DND-41 (cell line): Measurements from ENCODE around the gene BUD13.

Source experiments
- ATAC-seq: fragments of 200-7000 bp; cut with Tn5 transposase; 3 replicates; pipeline ENCODE4 v1.9.1; 2021; ENCODE audit warnings: low read depth; ENCODE audit not compliant: insufficient read depth
- DNase-seq: peaks from one replicate; pipeline ENCODE4 v3.0.0-alpha.2; 2020
- H2AFZ ChIP-seq: 2 replicates; pipeline ENCODE4 v1.6.0; 2012; ENCODE audit warnings: low read depth, low read length
- H3K27ac ChIP-seq: 2 replicates; pipeline ENCODE4 v1.5.1; 2012; ENCODE audit warnings: low read length, inconsistent platforms
- H3K27me3 ChIP-seq: fragments of 200-600 bp; sonication (generic); 2 replicates; pipeline ENCODE4 v1.6.0; 2012; ENCODE audit warnings: low read length, mild to moderate bottlenecking, inconsistent platforms; ENCODE audit not compliant: insufficient read depth, poor library complexity
- H3K36me3 ChIP-seq: 2 replicates; pipeline ENCODE4 v1.5.1; 2012; ENCODE audit warnings: low read length, inconsistent platforms; ENCODE audit not compliant: insufficient read depth
- H3K4me1 ChIP-seq: 2 replicates; pipeline ENCODE4 v1.5.1; 2012; ENCODE audit warnings: mild to moderate bottlenecking, low read length; ENCODE audit not compliant: insufficient read depth
- H3K4me2 ChIP-seq: 2 replicates; pipeline ENCODE4 v1.6.0; 2012; ENCODE audit warnings: mild to moderate bottlenecking, moderate library complexity, low read length, inconsistent platforms; ENCODE audit not compliant: insufficient read depth
- H3K4me3 ChIP-seq, 2 experiments: fragments of 200-600 bp in 1 of 2; shearing (Covaris generic) in 1 of 2; 2 replicates each; pipeline ENCODE4 v1.5.1; 2012 to 2016; ENCODE audit warnings: inconsistent platforms in 2 of 2, low read length in 2 of 2, mild to moderate bottlenecking in 2 of 2, low read depth in 1 of 2, moderate library complexity in 1 of 2
- H3K79me2 ChIP-seq: 2 replicates; pipeline ENCODE4 v1.6.0; 2012; ENCODE audit warnings: low read length, inconsistent platforms; ENCODE audit not compliant: insufficient read depth
- H3K9ac ChIP-seq: 2 replicates; pipeline ENCODE4 v1.6.0; 2012; ENCODE audit warnings: low read depth, mild to moderate bottlenecking, inconsistent platforms, low read length, moderate library complexity
- H3K9me3 ChIP-seq: 2 replicates; pipeline ENCODE4 v1.5.1; 2012; ENCODE audit warnings: low read length, moderate library complexity, mild to moderate bottlenecking, inconsistent platforms; ENCODE audit not compliant: insufficient read depth, severe bottlenecking
- H4K20me1 ChIP-seq: 2 replicates; pipeline ENCODE4 v1.6.0; 2012; ENCODE audit warnings: low read length; ENCODE audit not compliant: insufficient read depth
- EZH2 ChIP-seq: IDR thresholded peaks from 3 replicates; pipeline ENCODE4 v1.6.1; 2012; ENCODE audit warnings: borderline replicate concordance, low read depth, mild to moderate bottlenecking, moderate library complexity, low read length, inconsistent platforms; ENCODE audit not compliant: severe bottlenecking
- TF ChIP-seq, protein P1 (sequence below): IDR thresholded peaks from 2 replicates; pipeline ENCODE4 v1.5.1; 2012; ENCODE audit warnings: borderline replicate concordance, low read length, moderate library complexity, mild to moderate bottlenecking; ENCODE audit not compliant: poor library complexity, severe bottlenecking; ENCODE audit errors: extremely low read depth

The BUD13 gene

GRCh38 chr11:116724813-116725212, 48.0 kb downstream of the BUD13 start:
- peaks cover 50% of the 10 kb centered on the region for H3K27me3 ChIP-seq
- no peak overlapping the region for H3K27ac ChIP-seq
- no peak overlapping the region for H2AFZ ChIP-seq
- H3K9me3 ChIP-seq: no peaks in the 10 kb centered on the region
- H4K20me1 ChIP-seq: no peaks in the 10 kb centered on the region
- ATAC-seq (no peak), DNase-seq (no peak)
- H3K36me3 ChIP-seq: no peaks in the 10 kb centered on the region
- TF ChIP-seq, protein P1, sequence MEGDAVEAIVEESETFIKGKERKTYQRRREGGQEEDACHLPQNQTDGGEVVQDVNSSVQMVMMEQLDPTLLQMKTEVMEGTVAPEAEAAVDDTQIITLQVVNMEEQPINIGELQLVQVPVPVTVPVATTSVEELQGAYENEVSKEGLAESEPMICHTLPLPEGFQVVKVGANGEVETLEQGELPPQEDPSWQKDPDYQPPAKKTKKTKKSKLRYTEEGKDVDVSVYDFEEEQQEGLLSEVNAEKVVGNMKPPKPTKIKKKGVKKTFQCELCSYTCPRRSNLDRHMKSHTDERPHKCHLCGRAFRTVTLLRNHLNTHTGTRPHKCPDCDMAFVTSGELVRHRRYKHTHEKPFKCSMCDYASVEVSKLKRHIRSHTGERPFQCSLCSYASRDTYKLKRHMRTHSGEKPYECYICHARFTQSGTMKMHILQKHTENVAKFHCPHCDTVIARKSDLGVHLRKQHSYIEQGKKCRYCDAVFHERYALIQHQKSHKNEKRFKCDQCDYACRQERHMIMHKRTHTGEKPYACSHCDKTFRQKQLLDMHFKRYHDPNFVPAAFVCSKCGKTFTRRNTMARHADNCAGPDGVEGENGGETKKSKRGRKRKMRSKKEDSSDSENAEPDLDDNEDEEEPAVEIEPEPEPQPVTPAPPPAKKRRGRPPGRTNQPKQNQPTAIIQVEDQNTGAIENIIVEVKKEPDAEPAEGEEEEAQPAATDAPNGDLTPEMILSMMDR: no peak
- no peak for TF ChIP-seq EZH2
- no peaks in the 10 kb centered on the region for H3K4me1 ChIP-seq
- no peak overlapping the region for H3K4me2 ChIP-seq
- H3K4me3 ChIP-seq: no peak overlapping the region
- no peak overlapping the region for H3K9ac ChIP-seq
- no peaks in the 10 kb centered on the region for H3K79me2 ChIP-seq

DNA sequence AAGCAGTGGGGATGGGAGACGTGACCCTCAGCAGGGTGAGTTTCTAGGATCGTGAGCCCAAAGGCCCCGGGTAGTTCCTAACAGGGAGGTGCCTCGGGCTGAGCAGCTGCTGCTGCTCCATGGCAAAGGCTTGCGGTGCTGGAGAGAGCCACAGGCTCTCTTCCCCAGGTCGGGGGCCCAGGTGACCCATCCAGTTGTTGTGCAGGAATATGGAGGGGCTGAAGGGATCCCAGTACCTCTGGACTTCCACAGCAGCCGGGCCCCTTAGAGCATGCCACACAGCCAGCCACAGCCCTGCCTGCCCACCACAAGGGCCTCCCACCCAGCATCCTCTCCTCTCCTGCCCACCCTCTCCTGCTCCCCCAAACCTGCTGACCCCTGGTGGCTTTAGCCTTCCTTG, 49.3 kb downstream of the BUD13 start:
- Histone ChIP-seq H3K4me1 (no peaks in the 10 kb centered on the region), H3K79me2 (no peaks in the 10 kb centered on the region), H3K4me3 (no peak overlapping the region), H3K9me3 (no peaks in the 10 kb centered on the region), H3K9ac (no peak overlapping the region), H3K36me3 (no peaks in the 10 kb centered on the region), H4K20me1 (no peaks in the 10 kb centered on the region), H3K27me3 (peaks cover 54% of the 10 kb centered on the region), H3K4me2 (no peak overlapping the region), H2AFZ (no peak overlapping the region), H3K27ac (no peak overlapping the region)
- DNase-seq (no peak), ATAC-seq (no peak)
- no peak for TF ChIP-seq EZH2
- TF ChIP-seq, protein P1: no peak

DNA sequence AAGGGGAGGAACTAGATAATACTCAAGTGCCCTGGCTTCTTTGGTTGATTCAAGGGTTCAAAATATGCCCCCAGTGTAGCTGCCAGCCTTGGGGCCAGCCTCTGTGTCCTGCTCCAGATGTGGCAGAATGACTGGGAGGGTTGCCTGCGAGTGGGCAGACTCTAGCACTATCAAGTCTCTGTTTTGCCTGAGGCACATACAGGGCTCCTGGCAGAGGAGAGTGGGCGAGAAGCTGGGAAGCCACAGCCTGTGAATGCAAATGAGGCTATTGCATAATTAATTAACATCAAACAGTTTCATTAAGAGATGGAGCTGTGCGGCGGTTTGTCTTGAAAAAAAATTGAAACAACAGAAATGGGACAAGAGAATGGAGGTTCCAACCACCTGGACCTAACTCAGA, 50.8 kb downstream of the BUD13 start:
- no peaks in the 10 kb centered on the region for H3K36me3 ChIP-seq
- no peak for DNase-seq

More for the DNA sequence above, 50.8 kb downstream of the BUD13 start:
- Histone ChIP-seq H3K27me3 (peaks cover 45% of the 10 kb centered on the region), H3K27ac (no peak overlapping the region), H4K20me1 (no peaks in the 10 kb centered on the region), H3K9ac (no peak overlapping the region), H3K79me2 (no peaks in the 10 kb centered on the region), H3K4me3 (no peak overlapping the region), H3K4me2 (no peak overlapping the region), H2AFZ (no peak overlapping the region), H3K9me3 (no peaks in the 10 kb centered on the region), H3K4me1 (no peaks in the 10 kb centered on the region)
- TF ChIP-seq, protein P1: no peak
- no peak for TF ChIP-seq EZH2
- no peak for ATAC-seq
